GM21360 (cell line): Measurements from ENCODE around the gene KCNB1.

Experiments
- ATAC-seq: cut with Tn5 transposase; IDR thresholded peaks from one replicate; pipeline ENCODE4 v1.9.1; 2021; ENCODE audit warnings: mild to moderate bottlenecking, moderate library complexity; ENCODE audit not compliant: unreplicated experiment

Gene KCNB1

GRCh38 chr20:49360242-49360968 lies 122.1 kb downstream of the KCNB1 start:
- no peak for ATAC-seq

- ATAC-seq, result no peak
These were observed 125.8 kb downstream of the KCNB1 start for GRCh38 chr20:49356676-49357075.

DNA sequence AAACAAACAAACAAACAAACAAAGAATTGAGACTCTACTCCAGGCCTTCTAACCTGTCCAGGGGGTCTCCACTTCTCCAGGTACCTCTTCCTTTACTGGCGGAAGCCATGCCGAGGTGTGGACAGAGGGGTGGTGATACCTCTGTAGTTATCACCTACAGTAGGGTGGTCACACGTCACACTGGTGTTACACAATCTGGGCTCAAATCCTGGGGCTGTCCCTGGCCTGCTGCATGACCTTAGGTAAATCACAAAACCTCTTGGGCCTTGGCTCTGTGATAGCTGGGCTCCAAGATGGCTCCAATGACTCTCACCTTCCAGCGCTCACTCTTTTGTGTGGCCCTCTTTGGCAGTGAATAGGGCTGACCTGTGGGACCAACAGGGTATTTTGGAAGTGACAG lies 127.8 kb downstream of the KCNB1 start:
- no peak for ATAC-seq

GRCh38 chr20:49353348-49353747 lies 129.1 kb downstream of the KCNB1 start:
- ATAC-seq, result no peak

GRCh38 chr20:49352751-49353150 lies 129.7 kb downstream of the KCNB1 start:
- ATAC-seq, result no peak

DNA sequence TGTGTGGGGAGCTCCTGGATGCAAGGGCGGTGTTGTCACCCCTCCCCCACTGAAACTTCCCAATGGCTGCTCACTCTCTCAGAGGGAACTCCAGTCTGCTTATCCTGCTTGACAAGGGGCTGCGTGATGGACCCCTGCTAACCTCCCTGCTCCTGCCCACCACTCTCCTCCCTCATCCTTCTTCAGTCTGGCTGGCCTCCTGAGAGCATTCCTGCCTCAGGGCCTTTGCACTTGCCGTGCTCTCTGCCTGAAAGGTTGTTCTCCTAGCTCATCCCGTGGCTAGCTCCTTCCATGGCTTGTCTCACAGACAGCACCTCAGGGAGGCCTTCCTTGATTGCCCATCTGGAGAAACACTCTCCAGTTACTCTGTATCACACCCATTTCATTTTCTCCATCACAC lies 130.7 kb downstream of the KCNB1 start:
- no peak for ATAC-seq

DNA sequence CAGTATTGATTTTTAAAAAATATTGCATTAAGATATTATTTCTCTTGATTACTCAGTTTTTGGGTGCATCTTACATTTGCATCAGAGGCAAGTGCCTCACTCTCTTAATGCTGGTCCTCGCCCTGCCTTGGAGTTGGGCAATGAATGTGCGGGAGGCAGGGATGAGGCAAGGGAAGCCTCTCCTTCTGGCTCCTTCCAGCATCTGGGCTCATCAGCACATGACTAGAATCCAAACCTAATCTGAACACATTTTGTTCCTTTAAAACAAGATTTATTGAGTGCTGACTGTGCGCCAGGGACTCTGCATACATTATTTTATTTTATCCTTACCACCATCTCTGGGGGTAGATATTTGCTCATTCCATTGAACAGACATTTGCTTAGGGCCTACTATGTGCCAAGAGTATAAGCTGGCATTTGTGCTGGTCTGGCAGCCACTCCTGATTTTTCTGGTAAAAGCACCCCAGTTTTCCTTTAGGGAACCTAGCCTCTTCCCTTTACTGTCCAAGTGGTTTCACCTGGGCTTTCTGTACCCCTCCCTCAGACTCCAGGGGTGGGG lies 132.7 kb downstream of the KCNB1 start:
- no peak for ATAC-seq

DNA sequence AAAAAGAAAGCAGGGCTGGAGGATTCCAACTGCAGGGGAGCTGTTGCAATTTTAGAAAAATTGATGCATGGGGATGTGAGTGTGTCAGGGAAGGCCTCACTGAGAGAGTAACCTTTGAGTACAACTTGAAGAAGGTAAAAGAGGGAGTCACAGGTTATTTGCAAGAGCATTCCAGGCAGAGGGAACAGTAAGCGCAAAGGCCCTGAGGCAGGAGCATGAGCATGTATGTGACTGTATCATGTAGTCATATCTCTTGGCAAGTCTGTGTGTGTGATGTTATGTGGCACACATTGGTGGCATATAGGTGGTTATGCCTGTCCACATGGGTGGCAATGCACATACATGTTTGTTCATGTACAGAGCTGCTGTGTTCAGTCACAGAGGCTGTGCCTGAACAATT lies 133.4 kb downstream of the KCNB1 start:
- no peak for ATAC-seq

- ATAC-seq, result no peak
These were observed 133.9 kb downstream of the KCNB1 start for GRCh38 chr20:49348563-49348962.

- no peak for ATAC-seq
These were observed 135.3 kb downstream of the KCNB1 start for GRCh38 chr20:49347156-49347555.

GRCh38 chr20:49346682-49347081 lies 135.8 kb downstream of the KCNB1 start:
- no peak for ATAC-seq

GRCh38 chr20:49345524-49345923 lies 136.9 kb downstream of the KCNB1 start:
- ATAC-seq, result no peak

GRCh38 chr20:49344975-49345374 lies 137.5 kb downstream of the KCNB1 start:
- no peak for ATAC-seq

- ATAC-seq, result no peak
These were observed 138.3 kb downstream of the KCNB1 start for GRCh38 chr20:49344140-49344539.

GRCh38 chr20:49343246-49343645 lies 139.2 kb downstream of the KCNB1 start:
- no peak for ATAC-seq

DNA sequence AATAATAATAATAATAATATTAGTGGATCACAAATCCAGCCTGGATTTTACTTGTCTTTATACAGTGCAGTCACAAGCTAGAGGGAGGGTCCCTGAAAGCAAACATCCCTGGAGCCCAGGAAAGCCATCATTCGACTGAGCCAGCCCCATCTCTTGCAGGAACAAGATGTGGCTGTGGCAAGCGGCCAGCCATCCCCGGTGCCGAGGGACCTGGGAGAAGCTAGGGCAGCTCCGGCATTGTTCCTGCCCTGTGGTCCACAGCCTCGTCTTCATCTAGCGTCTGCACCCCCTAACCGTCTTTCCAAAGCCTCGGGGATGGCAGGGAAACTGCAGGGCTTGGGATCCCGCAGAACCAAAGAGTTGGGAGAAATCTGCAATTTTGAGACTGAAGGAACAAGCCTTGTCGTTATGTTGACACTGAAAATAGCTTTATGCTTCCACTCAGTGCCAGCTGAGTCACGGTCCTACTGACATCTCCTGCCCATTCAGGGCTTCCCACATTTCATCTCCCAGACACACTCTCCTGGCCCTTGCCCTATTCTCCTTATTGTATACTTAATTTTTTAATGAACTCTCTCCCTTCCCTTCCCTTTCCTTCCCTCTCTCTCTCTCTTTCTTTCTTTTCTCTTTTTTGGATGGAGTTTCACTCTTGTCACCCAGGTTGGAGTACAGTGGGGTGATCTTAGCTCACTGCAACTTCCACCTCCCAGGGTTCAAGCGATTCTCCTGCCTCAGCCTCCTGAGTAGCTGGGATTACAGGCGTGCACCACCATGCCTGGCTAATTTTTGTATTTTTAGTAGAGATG lies 142.1 kb downstream of the KCNB1 start:
- no peak for ATAC-seq

GRCh38 chr20:49339123-49339522 lies 143.3 kb downstream of the KCNB1 start:
- ATAC-seq, result no peak

- ATAC-seq, result no peak
These were observed 144.4 kb downstream of the KCNB1 start for GRCh38 chr20:49338061-49338460.

GRCh38 chr20:49337357-49337756 lies 145.1 kb downstream of the KCNB1 start:
- ATAC-seq, result no peak

DNA sequence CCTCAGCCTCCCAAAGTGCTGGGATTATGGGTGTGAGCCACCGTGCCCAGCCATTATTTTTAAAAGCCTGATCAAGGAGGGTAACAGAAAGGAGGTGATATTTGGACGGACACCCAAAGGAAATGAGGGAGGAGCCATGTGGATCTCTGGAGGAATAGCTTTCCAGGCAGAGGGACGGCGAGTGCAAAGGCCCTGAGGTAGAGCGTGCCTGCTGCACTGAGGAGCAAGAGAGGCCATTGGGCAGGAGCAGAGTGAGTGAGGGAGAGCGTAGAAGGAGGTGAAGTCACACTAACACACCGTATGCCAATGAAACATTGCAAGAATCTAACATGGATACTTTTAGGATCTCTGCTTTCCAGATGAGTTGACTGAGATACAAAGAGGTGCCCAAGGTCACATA lies 145.7 kb downstream of the KCNB1 start:
- ATAC-seq, result no peak

DNA sequence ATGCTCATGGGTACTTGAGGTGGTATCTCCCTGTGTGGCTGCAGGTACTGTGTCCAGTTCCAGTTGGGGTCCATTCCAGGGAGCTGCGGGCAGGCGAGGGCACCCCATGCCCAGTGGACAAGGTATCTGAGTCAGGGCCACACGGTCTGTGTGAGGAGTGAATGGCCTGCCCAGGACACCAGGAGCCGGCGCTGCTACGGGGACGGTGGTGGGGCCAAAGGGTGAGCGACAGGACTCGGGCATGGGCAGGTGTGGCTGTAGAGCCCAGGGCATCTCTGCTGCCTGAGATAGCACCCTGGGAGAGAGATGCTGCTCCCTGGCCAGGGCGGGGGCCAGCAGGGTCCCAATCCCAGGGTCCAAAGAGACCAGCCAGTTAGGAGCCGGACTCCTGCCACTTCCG lies 147.0 kb downstream of the KCNB1 start:
- no peak for ATAC-seq
